GM19397 (cell line): Measurements from ENCODE around the gene CCNC.

Experiments
- ATAC-seq: cut with Tn5 transposase; IDR thresholded peaks from one replicate; pipeline ENCODE4 v1.9.1; 2021; ENCODE audit warnings: mild to moderate bottlenecking, moderate library complexity; ENCODE audit not compliant: unreplicated experiment

CCNC gene

DNA sequence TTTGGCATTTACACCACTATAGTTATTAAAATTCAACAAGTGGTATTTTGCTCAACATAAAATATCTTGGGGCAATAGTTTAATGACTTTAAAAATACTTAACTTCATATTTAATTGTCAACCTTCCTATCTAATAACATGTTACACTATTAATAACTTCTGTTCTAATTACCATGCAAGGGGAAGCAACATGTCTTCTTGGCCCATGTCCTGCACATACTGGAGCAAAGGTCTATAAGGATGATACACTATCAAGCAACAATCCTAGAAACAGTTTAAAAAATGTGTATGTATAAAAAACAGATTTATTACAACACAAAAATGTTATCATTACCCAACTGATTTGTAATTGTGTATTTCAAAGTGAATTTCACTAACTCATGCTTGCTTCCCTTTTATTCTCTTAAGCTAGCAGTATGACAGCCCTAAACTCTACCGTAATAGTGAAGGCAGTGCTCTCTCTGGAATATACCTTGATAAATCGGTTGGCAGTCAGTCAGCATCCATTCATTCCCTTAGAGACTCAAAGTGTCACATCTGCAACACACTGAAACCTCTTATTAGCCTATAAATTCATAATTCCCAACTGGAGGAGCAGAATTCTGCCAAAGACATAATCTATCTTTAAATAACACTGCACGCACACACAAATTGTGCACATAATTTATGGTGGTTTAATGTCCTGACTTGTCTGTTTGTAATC is 18.3 kb downstream of the CCNC start:
- no peak for ATAC-seq

DNA sequence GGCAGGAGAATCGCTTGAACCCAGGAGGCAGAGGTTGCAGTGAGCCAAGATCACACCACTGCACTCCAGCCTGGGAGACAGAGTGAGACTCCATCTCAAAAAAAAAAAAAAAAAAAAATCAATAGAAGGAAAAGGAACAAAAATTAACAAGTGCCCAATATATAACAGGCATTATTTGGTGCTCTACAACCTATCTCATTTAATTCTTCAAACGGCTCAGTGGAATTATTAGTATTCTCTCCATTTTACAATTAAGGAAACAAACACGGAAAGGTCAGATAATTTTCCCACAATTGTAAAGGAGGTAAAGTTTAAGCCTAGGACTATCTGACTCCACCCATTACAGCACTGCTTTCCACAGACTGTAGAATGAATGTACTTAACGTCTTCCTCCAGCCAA is 19.8 kb downstream of the CCNC start:
- no peak for ATAC-seq

DNA sequence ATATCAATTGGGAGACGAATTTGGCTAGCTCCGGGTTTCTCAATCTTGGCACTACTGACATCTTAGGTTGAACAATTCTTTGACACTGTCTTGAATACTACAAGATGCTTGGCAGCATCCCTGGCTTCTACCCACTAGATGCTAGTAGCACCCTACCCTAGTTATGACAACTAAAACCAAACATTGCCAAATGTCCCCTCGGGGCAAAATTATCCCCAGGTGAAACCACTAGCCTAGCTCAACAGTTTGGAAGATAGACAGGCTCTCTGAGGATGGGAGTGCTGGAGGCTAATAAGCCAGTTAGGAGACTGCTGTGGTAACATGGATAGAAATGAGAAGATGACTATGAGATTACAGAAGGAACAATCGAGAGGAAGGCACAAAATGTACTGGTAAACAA is 20.9 kb downstream of the CCNC start:
- ATAC-seq, result no peak

DNA sequence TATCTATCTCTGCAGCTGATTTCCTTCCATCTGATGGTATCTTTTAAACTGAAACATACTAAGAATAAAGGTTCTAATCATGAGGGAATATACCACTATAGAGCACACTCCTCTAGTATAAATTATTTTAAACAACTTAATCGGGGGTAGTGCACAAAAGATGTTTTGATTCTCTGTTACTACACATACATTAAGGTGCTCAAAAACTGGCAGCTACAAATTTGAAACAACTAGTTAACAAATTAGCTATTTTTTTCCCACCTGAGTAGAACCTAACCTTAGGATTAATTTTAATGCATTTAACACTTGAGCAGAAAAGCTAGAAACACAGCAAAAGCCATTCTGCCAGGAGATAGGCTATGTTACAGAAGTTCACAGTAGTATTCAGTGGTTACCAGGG is 23.0 kb downstream of the CCNC start:
- no peak for ATAC-seq

GRCh38 chr6:99543968-99544367 is 24.5 kb downstream of the CCNC start:
- no peak for ATAC-seq

DNA sequence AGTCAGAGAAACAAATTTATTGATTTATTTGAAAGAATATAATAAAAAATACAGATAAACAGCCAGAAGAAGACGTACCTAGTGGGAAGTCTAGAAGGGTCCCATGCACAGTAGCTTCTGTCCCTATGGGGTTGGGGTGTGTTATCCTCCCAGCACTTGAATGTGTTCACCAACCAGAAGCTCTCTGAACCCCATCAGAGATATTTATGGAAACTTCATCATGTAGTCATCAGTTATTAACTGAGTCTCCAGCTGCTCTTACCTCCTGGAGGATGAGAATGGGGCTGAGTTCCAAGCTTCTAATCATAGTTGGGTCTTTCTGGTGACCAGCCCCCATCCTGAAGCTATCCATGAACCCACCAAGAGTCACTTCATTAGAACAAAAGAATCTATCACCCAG is 37.8 kb downstream of the CCNC start:
- ATAC-seq, result no peak

- ATAC-seq, result no peak
These were observed 45.9 kb downstream of the CCNC start for GRCh38 chr6:99522531-99522930.

GRCh38 chr6:99521633-99522151 is 46.8 kb downstream of the CCNC start:
- peak; percentile 32 for ATAC-seq

GRCh38 chr6:99520855-99521632 is 47.4 kb downstream of the CCNC start:
- ATAC-seq, result peak; percentile 96

DNA sequence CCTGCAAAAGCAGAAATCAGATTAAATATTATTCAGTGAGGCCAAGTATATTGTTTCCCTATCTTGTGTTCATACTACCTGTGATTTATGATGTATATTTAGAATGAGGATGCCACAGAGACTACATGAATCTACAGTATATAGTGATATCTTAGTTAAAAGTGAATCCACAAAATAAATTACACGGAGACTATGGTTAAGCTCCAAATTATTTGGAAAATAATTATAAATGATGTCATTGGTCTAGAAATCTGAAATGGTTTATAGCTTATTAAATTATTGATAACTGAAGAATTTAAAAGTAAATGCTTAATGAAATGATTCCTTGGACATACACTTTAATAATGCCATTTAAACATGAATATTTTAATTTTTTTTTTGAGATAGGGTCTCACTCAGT is 49.0 kb downstream of the CCNC start:
- ATAC-seq, result no peak

- ATAC-seq, result no peak
These were observed 54.4 kb downstream of the CCNC start for GRCh38 chr6:99514089-99514488.

GRCh38 chr6:99512033-99512432 is 56.4 kb downstream of the CCNC start:
- ATAC-seq, result no peak

- ATAC-seq, result no peak
These were observed 60.8 kb downstream of the CCNC start for GRCh38 chr6:99507648-99508047.

DNA sequence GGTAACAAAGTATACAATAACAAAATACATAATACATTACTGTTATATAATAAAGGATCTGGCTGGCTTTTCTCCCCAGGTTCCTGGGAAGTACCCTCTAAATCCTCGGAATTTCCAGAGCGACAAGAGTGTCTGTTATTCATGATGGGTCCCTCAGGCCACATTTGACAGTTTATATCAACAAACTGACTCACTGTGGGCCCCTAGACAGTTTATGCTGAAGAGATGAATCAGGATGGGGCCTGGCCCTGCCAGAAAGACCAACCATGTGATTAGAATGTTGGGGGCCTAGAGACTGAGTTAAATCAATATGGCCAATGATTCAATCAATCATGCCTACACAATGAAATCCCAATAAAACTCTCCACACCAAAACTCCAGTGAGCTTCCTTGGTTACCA is 66.7 kb downstream of the CCNC start:
- ATAC-seq, result no peak

GRCh38 chr6:99498421-99498820 is 70.0 kb downstream of the CCNC start:
- no peak for ATAC-seq

GRCh38 chr6:99495466-99495865 is 73.0 kb downstream of the CCNC start:
- no peak for ATAC-seq
